A673 (cell line): ENCODE data around the gene PAK1. TPM values are rescaled to one million over a fixed set of nuclear protein-coding genes. Genes with fewer than 3 reads are reported as not detected.

Source experiments
- Bru-seq: library from RNA; stranded (reverse); fragments of 400-500 nt; gene quantifications from one replicate; lab custom pipeline; 2021; lab: Mats Ljungman, UMichigan
- BruChase-seq, 2 experiments: library from RNA; stranded (reverse); fragments of 400-500 nt; gene quantifications; one replicate each; lab custom pipeline; 2021; lab: Mats Ljungman, UMichigan
- BruUV-seq: library from RNA; stranded (reverse); fragments of 400-500 nt; replicated peaks from 2 replicates; lab custom pipeline; 2021; lab: Mats Ljungman, UMichigan
- CTCF ChIA-PET: fragments of 300-600 bp; sonication (Branson Sonifier 250); formaldehyde crosslinking; loops from one replicate; lab custom pipeline; 2022; ENCODE audit warnings: antibody characterized with exemption; lab: Charles Lee
- POLR2A ChIA-PET: fragments of 300-600 bp; sonication (Branson Sonifier 250); formaldehyde crosslinking; loops from one replicate; lab custom pipeline; 2022; ENCODE audit warnings: antibody characterized with exemption; ENCODE audit not compliant: low non-redundant PET; lab: Charles Lee
- DNase-seq: peaks from one replicate; pipeline ENCODE4 v3.0.0-alpha.2; 2015; ENCODE audit warnings: low spot score
- H3K27ac ChIP-seq: fragments of 200-600 bp; sonication (generic); 2 replicates; pipeline ENCODE4 v1.5.1; 2016; ENCODE audit warnings: mixed run types, low read depth, mild to moderate bottlenecking, mixed read lengths, antibody characterized with exemption, low read length; ENCODE audit not compliant: poor library complexity, severe bottlenecking
- H3K27me3 ChIP-seq: fragments of 200-600 bp; sonication (generic); replicated peaks from 2 replicates; pipeline ENCODE4 v1.6.1; 2017; ENCODE audit warnings: mixed run types, low read depth, mild to moderate bottlenecking, mixed read lengths, antibody characterized with exemption, low read length; ENCODE audit not compliant: insufficient read depth, poor library complexity
- H3K36me3 ChIP-seq: fragments of 200-600 bp; sonication (generic); 2 replicates; pipeline ENCODE4 v1.6.1; 2016; ENCODE audit warnings: mixed run types, mild to moderate bottlenecking, mixed read lengths, antibody characterized with exemption, low read length; ENCODE audit not compliant: insufficient read depth, poor library complexity, severe bottlenecking
- H3K4me1 ChIP-seq: fragments of 200-600 bp; sonication (generic); 2 replicates; pipeline ENCODE4 v1.6.1; 2017; ENCODE audit warnings: mixed run types, mild to moderate bottlenecking, mixed read lengths, antibody characterized with exemption, low read length; ENCODE audit not compliant: insufficient read depth, poor library complexity, severe bottlenecking
- H3K4me3 ChIP-seq: fragments of 200-600 bp; sonication (generic); 2 replicates; pipeline ENCODE4 v1.5.1; 2016; ENCODE audit warnings: low read depth, mixed run types, mild to moderate bottlenecking, mixed read lengths, low read length; ENCODE audit not compliant: poor library complexity, severe bottlenecking
- H3K9me3 ChIP-seq: fragments of 200-600 bp; sonication (generic); 2 replicates; pipeline ENCODE4 v1.6.1; 2016; ENCODE audit warnings: mixed run types, low read depth, mild to moderate bottlenecking, mixed read lengths, antibody characterized with exemption, low read length; ENCODE audit not compliant: poor library complexity, severe bottlenecking
- CTCF ChIP-seq: fragments of 300-800, 200-600 bp; sonication (generic); conservative IDR thresholded peaks from 2 replicates; pipeline ENCODE4 v1.5.1; 2017; ENCODE audit warnings: low read depth, mild to moderate bottlenecking, antibody characterized with exemption, low read length, moderate library complexity, mixed read lengths
- EZH2 ChIP-seq: fragments of 200-600 bp; sonication (generic); IDR thresholded peaks from 2 replicates; pipeline ENCODE4 v1.6.1; 2017; ENCODE audit warnings: borderline replicate concordance, low read depth, mild to moderate bottlenecking, mixed read lengths, antibody characterized with exemption, low read length; ENCODE audit not compliant: poor library complexity, severe bottlenecking
- intact Hi-C: fragments of 100-400 bp; cut with micrococcal nuclease; formaldehyde crosslinking; loops from one replicate; pipeline ENCODE4 v1.10.0; 2022; ENCODE audit not compliant: unreplicated experiment
- long read RNA-seq: library from polyadenylated mRNA; stranded (forward); transcript quantifications from one replicate; pipeline ENCODE4 v2.0.0, GENCODE V29; 2022
- total RNA-seq: library from RNA; stranded (reverse); gene quantifications from 2 replicates; pipeline ENCODE4 v1.2.3, GENCODE V29; 2021

PAK1 gene
- total RNA-seq (44.2 and 50.8 TPM in 2 replicates), Bru-seq, nascent RNA (percentile 70 among the genes with signal in this experiment), BruChase-seq, experiment 1, labeled RNA remaining after a 2-hour chase (percentile 64 among the genes with signal in this experiment), BruChase-seq, experiment 2, labeled RNA remaining after a 6-hour chase (percentile 65 among the genes with signal in this experiment)
- long read RNA-seq, transcript PAK1-202 (15 exons, 3,737 nt) = major isoform, 18 of 88 reads
- long read RNA-seq, partial matches to known transcripts = 5 of 88 reads
- long read RNA-seq, other reads (novel, unspliced or antisense) = 64 of 88 reads

GRCh38 chr11:77473801-77474683 lies at the start of gene PAK1:
Gene PAK1 (minus strand): TSS chr11:77474094. CDS start chr11:77392520, 81,574 bp downstream.
- no TSS peak for BruUV-seq
- CTCF ChIA-PET = interaction anchor here (0.6 to 0.7 kb wide), 3 partner anchors 101 to 116 kb away, joined by 3 to 7 read pairs (median 7); no protein-coding TSS in a partner anchor
- DNase-seq = peak; percentile 89
- POLR2A ChIA-PET = interaction anchor here (0.6 kb wide), 1 partner anchor 185 kb away, joined by 3 read pairs; no protein-coding TSS in a partner anchor
- no peaks in the 10 kb centered on the region for H3K27me3 ChIP-seq
- no peaks in the 10 kb centered on the region for H3K9me3 ChIP-seq
- no peak within 1 kb of the TSS for H3K27ac ChIP-seq
- H3K36me3 ChIP-seq = no peaks in the 10 kb centered on the region
- peak within 1 kb of the TSS; percentile 59 for H3K4me3 ChIP-seq
- intact Hi-C loops = no loop called here
- no peak for TF ChIP-seq EZH2
- peak; percentile 35; the same call in 1 of the 2 replicates for TF ChIP-seq CTCF
- H3K4me1 ChIP-seq = no peaks in the 10 kb centered on the region

- H3K4me3 ChIP-seq = no peak overlapping the region
- no peaks in the 10 kb centered on the region for H3K9me3 ChIP-seq
- no peak overlapping the region for H3K27ac ChIP-seq
- no peaks in the 10 kb centered on the region for H3K27me3 ChIP-seq
- no peaks in the 10 kb centered on the region for H3K36me3 ChIP-seq
- intact Hi-C loops = no loop called here
- no TSS peak for BruUV-seq
- no peaks in the 10 kb centered on the region for H3K4me1 ChIP-seq
- TF ChIP-seq CTCF (no peak), EZH2 (no peak)
- ChIA-PET CTCF (no interaction called here), POLR2A (no interaction called here)
- DNase-seq = no peak
Observed at GRCh38 chr11:77522215-77522614, 48.3 kb upstream of the PAK1 start.

GRCh38 chr11:77519847-77520246 lies 46.0 kb upstream of the PAK1 start:
- Histone ChIP-seq H3K4me1 (no peaks in the 10 kb centered on the region), H3K9me3 (no peaks in the 10 kb centered on the region), H3K36me3 (no peaks in the 10 kb centered on the region), H3K4me3 (no peak overlapping the region), H3K27me3 (no peaks in the 10 kb centered on the region), H3K27ac (no peak overlapping the region)
- no TSS peak for BruUV-seq
- ChIA-PET POLR2A (no interaction called here), CTCF (no interaction called here)
- DNase-seq = no peak
- intact Hi-C loops = no loop called here
- TF ChIP-seq EZH2 = no peak
- TF ChIP-seq CTCF = no peak
